Erythroblast (primary cell): ENCODE measurements around the gene UCN2.

Source experiments
- GATA1 ChIP-seq: IDR thresholded peaks from 2 replicates; pipeline ENCODE4 v1.6.1; 2011; ENCODE audit warnings: low read depth, mild to moderate bottlenecking, control low read depth, low read length, moderate library complexity
- POLR2A ChIP-seq: IDR thresholded peaks from 2 replicates; pipeline ENCODE4 v1.6.1; 2011; ENCODE audit warnings: mild to moderate bottlenecking, low read length

- no peak for TF ChIP-seq POLR2A
- no peak for TF ChIP-seq GATA1
Measured at GRCh38 chr3:48528048-48528447, 35.5 kb downstream of the UCN2 start.
